HG03103 (cell line): ENCODE results near the gene C16orf82.

Experiments
- ATAC-seq: cut with Tn5 transposase; IDR thresholded peaks from one replicate; pipeline ENCODE4 v1.9.1; 2021; ENCODE audit warnings: low read depth; ENCODE audit not compliant: unreplicated experiment

C16orf82 gene

GRCh38 chr16:27066668-27067537, at the start of gene C16orf82:
Gene C16orf82, plus strand, starts transcription at chr16:27066927.
- no peak for ATAC-seq

- no peak for ATAC-seq
Observed at GRCh38 chr16:27020031-27020430, 46.7 kb upstream of the C16orf82 start.

DNA sequence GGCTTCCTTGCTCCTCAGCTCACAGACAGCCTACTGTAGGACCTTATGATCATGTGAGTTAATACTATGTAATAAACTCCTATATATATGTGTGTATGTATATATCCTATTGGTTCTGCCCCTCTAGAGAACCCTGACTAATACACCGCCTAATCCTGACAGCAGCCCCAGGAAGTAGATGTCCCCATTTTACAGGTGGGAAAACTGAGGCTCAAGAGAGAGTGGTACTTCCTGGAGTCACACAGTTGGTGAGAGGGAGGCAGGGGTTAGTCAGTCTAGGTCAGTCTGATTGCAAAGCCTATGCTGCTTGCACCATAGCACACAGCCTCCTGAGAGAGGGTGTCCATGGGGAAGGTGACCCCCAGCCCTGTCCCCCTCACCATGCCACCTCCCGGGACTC, 42.7 kb upstream of the C16orf82 start:
- no peak for ATAC-seq

- no peak for ATAC-seq
Observed at GRCh38 chr16:27025581-27025980, 41.1 kb upstream of the C16orf82 start.

DNA sequence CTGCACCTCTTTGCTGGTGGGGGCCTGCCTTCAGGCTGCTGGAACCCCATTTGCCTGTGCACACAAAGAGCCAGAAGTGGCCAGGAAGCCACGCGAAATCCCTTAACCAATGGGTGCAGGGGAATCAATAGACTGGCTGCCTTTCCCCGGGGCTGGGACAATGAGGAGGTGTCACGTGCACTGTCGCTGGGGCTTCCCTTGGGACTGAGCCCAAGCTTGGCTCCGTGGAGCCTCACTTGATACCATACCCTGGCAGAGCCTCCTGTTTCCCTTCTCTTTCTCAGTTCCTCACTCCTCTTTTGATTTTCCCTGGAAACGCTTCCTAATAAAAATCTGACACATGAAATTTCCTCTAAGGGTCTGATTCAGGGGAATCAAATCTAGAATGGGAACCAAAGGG, 38.8 kb upstream of the C16orf82 start:
- no peak for ATAC-seq

- ATAC-seq = no peak
Observed at GRCh38 chr16:27028591-27029110, 38.1 kb upstream of the C16orf82 start.

GRCh38 chr16:27029525-27029924, 37.2 kb upstream of the C16orf82 start:
- ATAC-seq = no peak

DNA sequence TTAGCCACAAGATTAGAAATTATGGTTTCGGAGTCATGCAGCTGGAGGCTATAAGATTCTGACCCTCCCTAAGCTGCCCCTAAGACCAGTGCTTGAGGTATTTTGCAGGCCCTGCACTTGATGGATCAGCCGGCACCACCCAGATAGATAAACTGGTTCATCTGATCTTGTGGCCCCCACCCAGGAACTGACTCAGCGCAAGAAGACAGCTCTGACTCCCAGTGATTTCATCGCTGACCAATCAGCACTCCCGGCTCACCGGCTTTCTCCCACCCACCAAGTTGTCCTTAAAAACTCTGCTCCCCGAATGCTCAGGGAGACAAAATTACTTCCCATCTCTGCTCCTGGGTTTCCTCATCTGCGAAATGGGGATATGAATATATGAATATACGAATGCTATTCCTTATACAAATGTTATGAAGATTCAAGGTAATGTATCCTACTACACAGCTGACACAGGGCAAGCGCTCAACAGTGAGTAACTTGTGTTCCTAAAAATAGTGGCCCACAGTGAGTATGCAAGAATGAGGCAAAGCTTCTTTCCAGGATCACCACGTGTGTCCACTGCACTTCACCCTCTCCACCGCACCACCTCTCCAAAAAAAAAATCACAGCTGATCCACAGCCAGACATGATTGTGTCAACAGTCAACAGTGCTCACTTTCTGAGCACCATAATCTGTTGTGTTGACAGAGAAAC, 33.3 kb upstream of the C16orf82 start:
- ATAC-seq = no peak

DNA sequence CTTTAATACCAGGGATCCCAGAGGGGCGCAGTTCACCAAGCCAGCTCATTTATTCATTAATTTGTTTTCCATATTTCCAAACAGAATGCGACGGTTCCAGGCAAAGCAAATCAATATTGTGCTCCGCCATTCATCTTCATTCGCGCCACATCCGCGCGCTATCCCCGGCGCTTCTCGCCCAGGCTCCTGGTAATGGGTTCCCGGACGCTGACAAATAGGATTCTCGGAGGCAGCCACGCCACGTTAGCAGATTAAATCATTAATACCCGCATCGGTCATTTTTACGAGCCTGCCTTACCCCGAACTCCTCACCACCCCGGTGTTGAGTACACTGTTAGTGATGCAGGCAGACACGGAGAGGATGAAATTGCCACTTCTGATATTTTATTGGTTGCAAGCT, 26.0 kb upstream of the C16orf82 start:
- no peak for ATAC-seq

DNA sequence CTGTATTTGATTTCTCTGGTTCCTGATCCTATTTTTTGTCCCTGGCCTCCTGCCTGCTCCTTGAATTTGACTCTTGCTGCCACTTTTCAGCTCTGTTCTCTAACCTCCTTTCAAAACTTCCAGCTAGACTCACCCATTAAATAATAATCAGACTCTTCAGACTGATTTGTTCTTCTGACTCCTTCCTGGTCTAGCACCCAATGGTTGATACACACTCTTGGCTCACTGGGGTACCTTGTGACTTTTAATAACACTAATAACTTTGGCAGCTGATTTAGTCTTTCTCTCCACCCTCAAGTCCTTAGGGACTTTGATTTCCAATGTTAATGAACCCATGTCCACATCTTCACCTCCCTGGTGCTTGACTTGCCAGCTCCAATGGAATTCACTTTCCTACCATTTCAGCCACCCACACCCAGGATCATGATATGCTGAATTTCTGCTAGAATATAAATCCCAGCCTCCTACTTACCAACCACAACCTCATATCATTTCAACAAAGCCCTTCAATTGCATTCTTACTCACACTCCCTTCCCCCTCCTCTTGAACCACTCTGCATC, 19.7 kb upstream of the C16orf82 start:
- no peak for ATAC-seq

DNA sequence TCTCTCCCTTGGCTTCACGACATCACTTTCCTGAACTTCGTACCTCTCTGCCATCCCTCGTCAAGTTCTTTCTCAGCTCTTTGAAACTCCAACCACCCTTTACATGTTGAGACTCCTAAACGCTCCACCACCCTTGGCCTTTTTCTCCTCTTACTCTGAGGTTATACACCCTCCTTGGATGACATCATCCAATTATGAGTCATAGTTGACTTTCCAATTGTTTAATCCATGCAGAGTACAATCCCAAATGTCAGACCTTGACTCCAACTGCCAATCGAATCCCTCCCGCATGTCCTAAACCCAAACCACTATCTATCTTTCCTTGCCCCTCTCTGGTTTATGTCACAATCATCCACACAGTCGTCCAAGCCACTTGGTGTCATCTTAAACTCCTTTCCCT, 18.4 kb upstream of the C16orf82 start:
- no peak for ATAC-seq

DNA sequence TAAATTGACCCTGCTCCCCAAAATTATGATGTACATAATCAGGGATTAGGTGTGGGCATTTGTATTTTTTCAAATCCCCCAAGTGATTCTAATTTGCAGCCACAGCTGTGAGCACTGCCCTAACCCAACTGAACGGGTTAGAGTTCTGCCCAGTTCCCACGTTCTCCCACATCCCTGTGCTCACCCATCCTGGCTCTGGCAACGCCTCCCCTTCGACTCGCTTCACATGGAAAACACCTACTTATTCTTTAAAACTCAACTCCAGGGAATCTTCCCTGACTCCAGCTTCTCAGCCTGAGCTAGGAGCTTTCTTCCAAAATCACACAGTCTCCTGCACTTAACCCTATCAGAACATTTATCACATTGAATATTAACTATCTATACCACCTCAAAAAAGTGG, 17.6 kb upstream of the C16orf82 start:
- no peak for ATAC-seq

DNA sequence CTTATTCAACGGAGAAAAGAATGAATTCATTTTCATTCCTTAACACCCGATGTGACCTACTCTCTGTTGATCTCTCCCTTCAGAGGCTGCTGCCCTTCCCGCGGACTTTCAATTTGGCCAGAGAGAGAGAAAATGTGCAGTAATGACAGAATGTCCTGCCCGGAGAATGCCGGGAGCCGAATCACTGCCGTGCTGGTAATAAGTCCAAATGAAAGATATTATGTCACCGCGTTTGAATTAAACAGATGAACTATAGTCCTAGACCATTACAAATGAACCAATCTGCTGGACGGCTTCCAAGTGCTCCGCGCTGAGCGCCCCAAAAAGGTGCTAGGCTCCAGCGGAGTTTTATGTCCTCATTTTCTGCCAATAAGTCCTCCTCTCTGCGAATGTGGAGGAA, 14.7 kb upstream of the C16orf82 start:
- no peak for ATAC-seq

DNA sequence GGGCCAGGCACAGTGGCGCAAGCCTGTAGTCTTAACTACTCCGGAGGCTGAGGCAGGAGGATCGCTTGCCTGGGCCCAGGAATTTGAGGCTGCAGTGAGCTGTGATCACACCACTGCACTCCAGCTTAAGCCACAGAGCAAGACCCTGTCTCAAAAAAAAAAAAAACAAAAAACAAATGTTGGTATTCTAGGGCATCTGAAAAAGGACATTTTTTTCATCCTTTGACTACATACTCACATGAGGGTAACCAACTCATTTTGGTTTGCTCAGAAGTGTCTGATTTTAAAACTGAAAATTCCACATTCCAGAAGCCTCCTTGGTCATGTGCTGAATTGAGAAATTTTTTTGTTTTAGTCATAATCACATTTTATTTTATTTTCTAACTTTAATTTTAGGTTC, 12.7 kb upstream of the C16orf82 start:
- no peak for ATAC-seq

- no peak for ATAC-seq
Observed at GRCh38 chr16:27058299-27058698, 8.4 kb upstream of the C16orf82 start.

DNA sequence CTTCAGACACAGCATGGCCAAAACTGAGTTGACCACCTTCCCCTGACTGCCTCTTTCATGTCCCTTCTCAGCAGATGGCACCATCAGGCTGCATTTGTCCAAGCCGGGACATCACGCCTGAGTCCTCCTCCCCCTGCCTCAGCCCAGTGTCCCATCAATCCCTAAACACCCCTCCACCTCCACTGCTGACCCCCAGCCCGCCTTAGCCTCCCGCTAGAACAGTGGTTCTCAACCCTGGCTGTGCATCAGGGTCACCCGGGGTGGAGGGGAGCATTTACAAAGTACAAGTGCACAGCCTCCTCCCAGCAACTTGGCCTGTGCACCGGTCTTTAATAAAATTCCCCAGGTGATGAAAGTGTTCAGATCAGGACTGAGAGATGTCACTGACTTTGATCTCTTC, 4.0 kb downstream of the C16orf82 start:
- no peak for ATAC-seq

- ATAC-seq = no peak
Observed at GRCh38 chr16:27073733-27074132, 7.0 kb downstream of the C16orf82 start.

DNA sequence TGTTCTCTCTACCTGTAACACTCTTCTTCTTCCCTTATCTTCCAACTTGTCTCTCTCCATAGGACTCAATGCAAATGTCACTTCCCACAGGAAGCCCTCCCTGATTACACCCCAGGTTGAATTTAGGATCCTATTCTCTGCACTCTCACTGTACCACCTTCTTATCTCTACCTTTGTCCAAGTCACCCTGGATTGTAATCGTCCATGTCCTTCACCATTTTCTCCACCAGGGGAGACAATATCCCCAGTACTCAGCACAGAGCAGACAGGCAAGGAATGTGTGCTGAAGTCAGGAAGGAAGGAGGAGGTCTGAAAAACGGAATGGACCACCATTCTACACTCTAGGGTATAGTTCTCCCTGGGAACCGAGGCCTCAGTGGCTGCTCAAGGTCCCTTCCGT, 14.2 kb downstream of the C16orf82 start:
- no peak for ATAC-seq

GRCh38 chr16:27083861-27084261, 17.1 kb downstream of the C16orf82 start:
- no peak for ATAC-seq

GRCh38 chr16:27084307-27085028, 17.7 kb downstream of the C16orf82 start:
- ATAC-seq = no peak

DNA sequence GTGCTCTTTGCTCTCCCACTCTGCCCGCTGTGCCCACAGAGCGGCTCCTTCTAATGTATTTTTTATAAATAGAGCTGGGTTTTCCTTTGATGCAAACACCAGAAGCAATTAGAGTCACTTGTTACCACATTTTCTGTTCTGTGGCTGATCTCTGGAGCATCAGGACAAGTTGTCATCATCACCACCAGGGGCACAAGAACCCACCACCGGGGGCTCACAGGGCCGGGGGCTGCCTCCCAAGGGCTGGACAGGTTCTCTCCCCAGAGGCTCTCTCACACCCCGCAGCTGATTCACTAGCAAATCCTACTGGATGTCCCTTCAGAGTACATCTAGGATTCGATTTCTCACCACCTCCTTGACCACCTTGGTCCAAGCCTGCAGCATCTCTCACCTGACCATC, 18.5 kb downstream of the C16orf82 start:
- no peak for ATAC-seq
